GM18907 (cell line): ENCODE results near the gene SIRT5.

Source experiments
- ATAC-seq: cut with Tn5 transposase; IDR thresholded peaks from one replicate; pipeline ENCODE4 v1.9.1; 2021; ENCODE audit warnings: mild to moderate bottlenecking, moderate library complexity; ENCODE audit not compliant: unreplicated experiment

The SIRT5 gene

GRCh38 chr6:13550656-13551055 is 23.7 kb upstream of the SIRT5 start:
- ATAC-seq = no peak

GRCh38 chr6:13553646-13554045 is 20.8 kb upstream of the SIRT5 start:
- ATAC-seq = no peak

GRCh38 chr6:13554929-13555333 is 19.5 kb upstream of the SIRT5 start:
- no peak for ATAC-seq

- ATAC-seq = no peak
Observed at GRCh38 chr6:13557841-13558240, 16.6 kb upstream of the SIRT5 start.

- no peak for ATAC-seq
Observed at GRCh38 chr6:13558718-13559117, 15.7 kb upstream of the SIRT5 start.

GRCh38 chr6:13559251-13559650 is 15.2 kb upstream of the SIRT5 start:
- ATAC-seq = no peak

GRCh38 chr6:13559968-13560650 is 14.3 kb upstream of the SIRT5 start:
- no peak for ATAC-seq

- ATAC-seq = no peak
Observed at GRCh38 chr6:13560651-13561044, 13.8 kb upstream of the SIRT5 start.

GRCh38 chr6:13561624-13562267 is 12.7 kb upstream of the SIRT5 start:
- ATAC-seq = no peak

- no peak for ATAC-seq
Observed at GRCh38 chr6:13563009-13563408, 11.4 kb upstream of the SIRT5 start.

GRCh38 chr6:13565921-13566320 is 8.5 kb upstream of the SIRT5 start:
- ATAC-seq = no peak

GRCh38 chr6:13566500-13566899 is 7.9 kb upstream of the SIRT5 start:
- no peak for ATAC-seq

- ATAC-seq = no peak
Observed at GRCh38 chr6:13568970-13569369, 5.4 kb upstream of the SIRT5 start.

- ATAC-seq = no peak
Observed at GRCh38 chr6:13572240-13572639, 2.2 kb upstream of the SIRT5 start.

GRCh38 chr6:13572951-13573654 is 1.3 kb upstream of the SIRT5 start:
- ATAC-seq = no peak

- no peak for ATAC-seq
Observed at GRCh38 chr6:13573669-13574110, 711 bp upstream of the SIRT5 start.

GRCh38 chr6:13574149-13574570 is 241 bp upstream of the SIRT5 start:
- peak; percentile 75 for ATAC-seq

GRCh38 chr6:13575377-13575775 is 975 bp downstream of the SIRT5 start:
- ATAC-seq = no peak

- no peak for ATAC-seq
Observed at GRCh38 chr6:13576017-13576416, 1.6 kb downstream of the SIRT5 start.

GRCh38 chr6:13577926-13578325 is 3.5 kb downstream of the SIRT5 start:
- ATAC-seq = no peak

- ATAC-seq = no peak
Observed at GRCh38 chr6:13579911-13580310, 5.5 kb downstream of the SIRT5 start.

- no peak for ATAC-seq
Observed at GRCh38 chr6:13581700-13582229, 7.4 kb downstream of the SIRT5 start.
